GM21528 (cell line): ENCODE data around the gene GNB5.

Experiments used
- ATAC-seq: cut with Tn5 transposase; IDR thresholded peaks from one replicate; pipeline ENCODE4 v1.9.1; 2021; ENCODE audit warnings: mild to moderate bottlenecking, moderate library complexity; ENCODE audit not compliant: unreplicated experiment, low FRiP score

GNB5 gene

GRCh38 chr15:52208306-52208946, 17.2 kb upstream of the GNB5 start:
- ATAC-seq: peak; percentile 74

- no peak for ATAC-seq
Measured at GRCh38 chr15:52207191-52207590, 16.0 kb upstream of the GNB5 start.

- ATAC-seq: no peak
Measured at GRCh38 chr15:52206446-52206845, 15.3 kb upstream of the GNB5 start.

GRCh38 chr15:52204657-52205056, 13.5 kb upstream of the GNB5 start:
- no peak for ATAC-seq

GRCh38 chr15:52200831-52201365, 9.7 kb upstream of the GNB5 start:
- no peak for ATAC-seq

- no peak for ATAC-seq
Measured at GRCh38 chr15:52199271-52199670, 8.1 kb upstream of the GNB5 start.

GRCh38 chr15:52196891-52197290, 5.7 kb upstream of the GNB5 start:
- ATAC-seq: no peak

- no peak for ATAC-seq
Measured at GRCh38 chr15:52193791-52194190, 2.6 kb upstream of the GNB5 start.

GRCh38 chr15:52193321-52193720, 2.1 kb upstream of the GNB5 start:
- no peak for ATAC-seq

GRCh38 chr15:52186651-52187486, 4.3 kb downstream of the GNB5 start:
- no peak for ATAC-seq

- no peak for ATAC-seq
Measured at GRCh38 chr15:52185151-52185561, 6.0 kb downstream of the GNB5 start.

GRCh38 chr15:52184721-52185120, 6.5 kb downstream of the GNB5 start:
- ATAC-seq: no peak

- ATAC-seq: no peak
Measured at GRCh38 chr15:52183562-52184173, 7.5 kb downstream of the GNB5 start.

- ATAC-seq: no peak
Measured at GRCh38 chr15:52181938-52182780, 9.0 kb downstream of the GNB5 start.

- ATAC-seq: no peak
Measured at GRCh38 chr15:52180851-52181450, 10.2 kb downstream of the GNB5 start.

GRCh38 chr15:52180196-52180835, 10.9 kb downstream of the GNB5 start:
- ATAC-seq: peak; percentile 39

GRCh38 chr15:52179278-52180195, 11.7 kb downstream of the GNB5 start:
- peak; percentile 81 for ATAC-seq

- no peak for ATAC-seq
Measured at GRCh38 chr15:52178765-52179164, 12.4 kb downstream of the GNB5 start.
